ENCODE measurements around the gene RBBP5. TPM values are rescaled to one million over a fixed set of nuclear protein-coding genes. Genes with fewer than 3 reads are reported as not detected.

RBBP5 gene
- total RNA-seq, 2 experiments from 2014 or later: 18.8 to 21.6 TPM

DNA sequence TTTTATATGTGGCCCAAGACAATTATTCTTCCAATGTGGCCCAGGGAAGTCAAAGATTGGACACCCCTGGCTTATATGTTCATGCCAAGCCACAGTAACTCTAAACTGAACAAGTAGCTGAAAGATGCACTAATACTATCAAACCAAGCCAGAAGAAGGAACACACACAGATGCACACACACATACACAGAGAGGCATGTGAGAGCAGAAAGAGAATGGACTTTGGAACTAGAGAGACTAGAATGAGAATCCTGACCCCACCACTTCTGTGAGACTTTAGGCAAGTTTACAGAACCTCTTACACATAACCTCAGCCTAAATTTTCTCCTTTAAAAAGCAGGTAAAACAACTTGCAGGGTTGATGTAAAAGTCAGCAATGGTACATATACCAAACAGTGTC, 26.4 kb downstream of the RBBP5 start:
- ChIA-PET CTCF (interaction anchor here (0.7 to 1.4 kb wide), 2 partner anchors 106 to 1567 kb away, joined by 3 to 4 read pairs; no protein-coding TSS in a partner anchor), POLR2A (no interaction called here)
- Mint-ChIP-seq H3K9me3 (no peaks in the 10 kb centered on the region), H3K4me1 (ENCODE audit: low read depth) (no peaks in the 10 kb centered on the region), H3K27ac (no peak overlapping the region), H3K4me3 (no peak overlapping the region), H3K36me3 (ENCODE audit: low read depth) (peaks cover 39% of the 10 kb centered on the region), H3K27me3 (no peaks in the 10 kb centered on the region)
- ATAC-seq (no peak), DNase-seq (no peak)
- intact Hi-C loops (cut with micrococcal nuclease): no loop called here
- TF ChIP-seq, protein P1, sequence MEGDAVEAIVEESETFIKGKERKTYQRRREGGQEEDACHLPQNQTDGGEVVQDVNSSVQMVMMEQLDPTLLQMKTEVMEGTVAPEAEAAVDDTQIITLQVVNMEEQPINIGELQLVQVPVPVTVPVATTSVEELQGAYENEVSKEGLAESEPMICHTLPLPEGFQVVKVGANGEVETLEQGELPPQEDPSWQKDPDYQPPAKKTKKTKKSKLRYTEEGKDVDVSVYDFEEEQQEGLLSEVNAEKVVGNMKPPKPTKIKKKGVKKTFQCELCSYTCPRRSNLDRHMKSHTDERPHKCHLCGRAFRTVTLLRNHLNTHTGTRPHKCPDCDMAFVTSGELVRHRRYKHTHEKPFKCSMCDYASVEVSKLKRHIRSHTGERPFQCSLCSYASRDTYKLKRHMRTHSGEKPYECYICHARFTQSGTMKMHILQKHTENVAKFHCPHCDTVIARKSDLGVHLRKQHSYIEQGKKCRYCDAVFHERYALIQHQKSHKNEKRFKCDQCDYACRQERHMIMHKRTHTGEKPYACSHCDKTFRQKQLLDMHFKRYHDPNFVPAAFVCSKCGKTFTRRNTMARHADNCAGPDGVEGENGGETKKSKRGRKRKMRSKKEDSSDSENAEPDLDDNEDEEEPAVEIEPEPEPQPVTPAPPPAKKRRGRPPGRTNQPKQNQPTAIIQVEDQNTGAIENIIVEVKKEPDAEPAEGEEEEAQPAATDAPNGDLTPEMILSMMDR (IDR thresholded peaks at IDR 0.05): no peak

DNA sequence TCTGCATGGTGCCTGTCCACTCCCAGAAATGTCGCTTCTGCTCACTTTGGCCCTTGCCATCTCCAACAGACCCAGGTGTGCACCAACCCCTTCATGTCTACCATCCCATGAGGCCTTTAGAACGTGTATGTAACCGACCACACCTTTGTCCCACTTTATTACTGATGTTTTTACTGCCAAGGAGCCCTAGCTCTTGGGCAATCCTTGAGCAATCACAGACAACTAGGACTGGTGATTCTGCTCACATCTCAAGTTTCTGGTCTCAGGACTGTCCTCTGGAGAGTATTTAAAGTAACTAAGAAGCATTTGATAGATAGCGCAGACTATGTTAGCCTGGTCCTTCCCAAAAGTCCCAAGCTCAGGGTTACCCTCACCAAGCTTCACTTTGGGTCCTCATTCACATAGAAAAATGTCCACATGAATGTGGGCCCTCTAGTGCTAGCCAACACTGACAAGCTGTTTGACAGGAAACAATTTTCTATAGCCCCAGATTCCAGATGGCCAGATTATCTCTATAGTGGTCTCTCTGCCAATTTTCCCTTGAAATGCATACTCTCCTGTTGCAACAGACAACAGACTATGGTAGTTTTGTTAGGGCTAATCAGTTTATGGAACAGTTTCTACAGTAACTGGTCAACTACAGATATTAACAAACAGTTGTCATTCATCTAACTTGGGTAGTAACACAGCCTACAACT, 30.6 kb downstream of the RBBP5 start:
- no peaks in the 10 kb centered on the region for H3K27me3 Mint-ChIP-seq
- DNase-seq: no peak
- CTCF ChIA-PET: interaction anchor here (0.7 to 1.6 kb wide), 2 partner anchors 30 kb away, joined by 3 to 7 read pairs; no protein-coding TSS in a partner anchor
- no peaks in the 10 kb centered on the region for H3K4me1 Mint-ChIP-seq (ENCODE audit: low read depth)
- intact Hi-C loops (cut with micrococcal nuclease): no loop called here
- POLR2A ChIA-PET: no interaction called here
- peaks cover 35% of the 10 kb centered on the region for H3K36me3 Mint-ChIP-seq (ENCODE audit: low read depth)
- no peak for ATAC-seq
- TF ChIP-seq, protein P1 (IDR thresholded peaks at IDR 0.05): no peak
- peak overlapping the region; percentile 21 for H3K27ac Mint-ChIP-seq
- no peaks in the 10 kb centered on the region for H3K9me3 Mint-ChIP-seq
- no peak overlapping the region for H3K4me3 Mint-ChIP-seq

DNA sequence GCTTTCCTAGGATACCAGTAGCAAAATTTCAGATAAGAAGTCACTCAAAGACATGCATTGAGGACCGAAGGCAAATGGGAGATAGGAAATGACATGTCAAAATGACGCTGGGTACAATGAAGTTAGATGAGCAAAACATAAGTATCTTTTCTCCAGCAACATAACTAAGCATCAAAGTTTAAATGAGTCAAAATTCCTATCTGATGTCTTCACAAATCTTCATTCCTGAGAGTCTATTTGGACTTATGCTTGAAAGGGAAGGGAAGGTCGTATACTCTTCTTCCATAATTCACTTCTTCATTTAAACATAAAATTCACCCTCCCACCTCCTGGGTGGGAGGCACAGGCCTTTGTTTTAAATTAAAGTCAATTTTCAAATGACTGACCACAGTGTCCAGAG, 33.4 kb downstream of the RBBP5 start:
- Mint-ChIP-seq H3K4me1 (ENCODE audit: low read depth) (no peaks in the 10 kb centered on the region), H3K36me3 (ENCODE audit: low read depth) (peaks cover 27% of the 10 kb centered on the region), H3K27me3 (no peaks in the 10 kb centered on the region), H3K27ac (no peak overlapping the region), H3K4me3 (no peak overlapping the region), H3K9me3 (no peaks in the 10 kb centered on the region)
- no peak for ATAC-seq
- intact Hi-C loops (cut with micrococcal nuclease): no loop called here
- DNase-seq: no peak
- TF ChIP-seq, protein P1 (IDR thresholded peaks at IDR 0.05): no peak
- POLR2A ChIA-PET: interaction anchor here (1.1 kb wide), 1 partner anchor 35 kb away, joined by 3 read pairs; no protein-coding TSS in a partner anchor
- CTCF ChIA-PET: interaction anchor here (1.9 to 2.8 kb wide), 2 partner anchors 26 to 27 kb away, joined by 4 to 18 read pairs; no protein-coding TSS in a partner anchor

DNA sequence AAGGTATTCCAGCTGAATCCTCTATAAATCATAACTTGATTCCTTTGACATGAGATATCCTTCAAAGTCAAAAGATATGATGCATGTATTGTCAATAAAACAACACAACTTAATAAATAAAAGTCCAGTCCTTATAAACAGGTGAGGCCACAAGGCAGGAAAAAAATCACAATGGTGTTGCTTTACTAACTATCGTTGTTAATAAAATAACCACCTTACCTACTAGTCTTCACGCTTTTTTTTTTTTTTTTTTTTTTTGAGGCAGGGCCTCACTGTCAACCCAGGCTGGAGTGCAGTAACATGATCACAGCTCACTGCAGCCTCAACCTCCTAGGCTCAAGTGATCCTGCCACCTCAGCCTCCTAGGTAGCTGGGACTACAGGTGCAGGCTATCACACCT, 37.4 kb downstream of the RBBP5 start, which contains the start of gene TMEM81:
Gene TMEM81 (minus strand): TSS at position 101 of the 400 bp plus-strand sequence. CDS start 140 bp downstream, outside the sequence.
- DNase-seq (no peak), ATAC-seq (no peak)
- CTCF ChIA-PET: interaction anchor here (1.0 to 6.1 kb wide), 2 partner anchors 22 to 242 kb away, joined by 3 to 35 read pairs; no protein-coding TSS in a partner anchor
- H3K4me1 Mint-ChIP-seq (ENCODE audit: low read depth): no peaks in the 10 kb centered on the region
- H3K36me3 Mint-ChIP-seq (ENCODE audit: low read depth): peaks cover 26% of the 10 kb centered on the region
- TF ChIP-seq, protein P1 (IDR thresholded peaks at IDR 0.05): no peak
- no peak within 1 kb of the TSS for H3K27ac Mint-ChIP-seq
- H3K27me3 Mint-ChIP-seq: no peaks in the 10 kb centered on the region
- POLR2A ChIA-PET: no interaction called here
- intact Hi-C loops (cut with micrococcal nuclease): no loop called here
- no peaks in the 10 kb centered on the region for H3K9me3 Mint-ChIP-seq
- H3K4me3 Mint-ChIP-seq: no peak within 1 kb of the TSS

DNA sequence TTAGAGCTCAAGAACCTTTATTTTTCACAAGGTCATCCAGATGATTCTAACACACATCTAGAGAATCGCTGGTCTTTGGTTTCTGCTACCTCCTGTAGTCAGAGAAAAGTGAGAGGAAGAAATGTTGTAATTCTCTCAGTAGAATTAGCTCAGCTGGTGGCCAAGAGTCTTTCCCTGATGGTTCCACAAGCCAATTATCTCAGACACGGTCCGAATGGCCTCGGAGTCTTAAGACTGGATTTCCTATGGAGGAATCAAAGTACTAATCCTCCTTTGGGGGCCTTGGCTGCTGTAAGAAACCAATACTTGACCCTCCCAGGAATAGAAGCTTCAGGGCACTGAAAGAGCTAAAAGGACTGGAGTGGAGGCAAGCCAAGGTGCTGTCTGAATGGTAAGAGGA, 39.3 kb downstream of the RBBP5 start:
- no peak for ATAC-seq
- Mint-ChIP-seq H3K4me3 (no peak overlapping the region), H3K27me3 (no peaks in the 10 kb centered on the region), H3K27ac (no peak overlapping the region), H3K4me1 (ENCODE audit: low read depth) (no peaks in the 10 kb centered on the region), H3K9me3 (no peaks in the 10 kb centered on the region), H3K36me3 (ENCODE audit: low read depth) (peaks cover 8% of the 10 kb centered on the region)
- TF ChIP-seq, protein P1 (IDR thresholded peaks at IDR 0.05): no peak
- intact Hi-C loops (cut with micrococcal nuclease): no loop called here
- ChIA-PET POLR2A (no interaction called here), CTCF (interaction anchor here (0.8 to 6.1 kb wide), 4 partner anchors 16 to 174 kb away, joined by 3 to 35 read pairs (median 4); no protein-coding TSS in a partner anchor)
- no peak for DNase-seq
